T-helper 9 cell (primary cell): ENCODE results near the gene SLX4IP.

Experiments
- DNase-seq: peaks from one replicate; pipeline ENCODE4 v3.0.0-alpha.2; 2020

Gene SLX4IP

DNA sequence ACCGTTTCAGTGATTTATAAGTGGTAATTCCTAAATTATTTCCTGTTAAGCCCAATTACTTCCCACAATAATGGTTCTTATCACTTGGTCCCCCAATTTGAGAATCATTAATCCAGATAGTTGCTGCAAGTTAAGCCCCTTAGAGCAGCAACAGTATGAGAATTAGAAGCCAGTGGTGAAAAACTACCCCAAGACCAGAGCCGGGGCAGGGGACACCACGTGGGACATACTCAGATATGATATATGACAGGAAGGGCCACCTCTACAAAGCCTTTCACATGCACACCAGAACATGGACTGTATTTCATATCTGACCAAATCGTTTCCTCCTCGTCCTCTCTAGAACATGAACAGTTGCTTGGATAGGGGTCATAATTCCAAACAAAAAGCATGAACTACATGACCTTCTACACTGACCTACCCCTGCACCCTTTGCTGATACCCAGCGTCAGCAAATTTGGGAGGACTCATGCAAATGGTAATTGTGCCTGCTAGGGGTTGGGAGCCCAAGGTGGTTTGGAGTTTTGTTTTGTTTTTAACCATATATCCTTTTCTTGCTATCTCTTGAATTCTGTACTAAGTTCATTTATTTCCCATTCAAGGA is 234.8 kb downstream of the SLX4IP start:
- DNase-seq: no peak

DNA sequence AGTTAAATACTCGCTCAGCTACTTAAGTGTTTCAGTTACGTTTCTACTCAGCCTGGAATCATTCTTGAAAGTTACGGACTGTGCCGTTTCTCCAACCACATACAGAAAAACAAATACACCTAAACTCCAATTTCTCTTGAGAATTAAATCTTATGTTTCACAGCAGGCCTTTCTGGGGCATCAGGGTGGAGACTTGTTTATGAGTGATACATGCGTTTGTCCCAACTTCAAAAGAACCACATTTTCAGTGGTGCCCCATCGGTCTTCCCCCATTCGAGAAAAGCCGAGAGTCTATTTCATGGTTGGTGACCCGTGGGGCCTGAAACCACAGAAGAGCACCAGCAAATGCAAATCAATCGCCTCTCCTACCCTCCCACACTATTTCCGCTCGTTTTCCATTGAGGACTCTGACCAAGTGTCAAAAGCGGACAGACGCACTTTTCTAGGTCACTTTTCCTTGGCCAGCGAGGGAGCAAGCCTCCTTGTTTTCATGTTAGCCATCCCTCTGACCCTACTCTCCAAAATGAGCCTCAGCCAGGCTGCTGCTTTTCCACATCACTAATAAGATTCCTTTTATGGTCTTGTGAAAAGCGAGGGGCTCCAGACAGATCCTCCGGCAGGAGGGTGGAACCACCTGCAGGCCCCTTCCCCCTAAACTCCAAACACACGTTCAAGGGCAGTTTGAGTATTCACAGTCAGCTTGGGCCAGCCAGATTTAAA is 235.6 kb downstream of the SLX4IP start:
- no peak for DNase-seq

DNA sequence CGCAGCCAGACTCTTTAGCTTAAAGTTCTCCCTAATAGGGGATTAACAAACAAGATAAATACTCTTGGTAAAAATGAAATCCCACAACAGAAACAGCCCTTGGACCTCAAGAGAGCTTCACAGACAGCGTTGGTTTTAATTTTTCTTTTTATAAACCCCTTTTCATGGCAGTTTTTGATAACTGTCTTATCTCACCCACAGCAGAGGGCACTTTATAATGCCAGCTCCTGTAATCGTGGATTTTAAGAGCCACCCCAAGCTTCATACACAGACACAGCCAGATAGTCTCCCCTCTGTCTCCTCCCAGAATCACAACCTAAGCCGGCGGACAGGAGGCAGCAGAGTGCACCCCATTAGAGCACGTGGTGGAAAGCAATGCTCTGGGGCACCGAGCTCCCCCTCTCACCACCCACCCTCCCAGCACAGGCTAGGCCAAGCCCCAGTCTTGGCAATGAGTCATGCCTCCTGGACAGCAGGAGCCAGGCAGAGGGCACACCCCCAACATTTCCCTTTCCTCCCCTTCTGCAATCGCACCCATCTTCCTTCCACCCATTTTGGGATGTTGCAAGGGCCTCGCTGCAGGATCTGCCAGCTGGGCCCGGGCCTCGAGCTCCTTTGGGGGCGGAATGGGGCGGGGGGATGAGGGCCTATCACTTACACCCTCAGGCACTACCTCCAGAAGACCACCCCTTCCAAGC is 236.3 kb downstream of the SLX4IP start:
- no peak for DNase-seq

DNA sequence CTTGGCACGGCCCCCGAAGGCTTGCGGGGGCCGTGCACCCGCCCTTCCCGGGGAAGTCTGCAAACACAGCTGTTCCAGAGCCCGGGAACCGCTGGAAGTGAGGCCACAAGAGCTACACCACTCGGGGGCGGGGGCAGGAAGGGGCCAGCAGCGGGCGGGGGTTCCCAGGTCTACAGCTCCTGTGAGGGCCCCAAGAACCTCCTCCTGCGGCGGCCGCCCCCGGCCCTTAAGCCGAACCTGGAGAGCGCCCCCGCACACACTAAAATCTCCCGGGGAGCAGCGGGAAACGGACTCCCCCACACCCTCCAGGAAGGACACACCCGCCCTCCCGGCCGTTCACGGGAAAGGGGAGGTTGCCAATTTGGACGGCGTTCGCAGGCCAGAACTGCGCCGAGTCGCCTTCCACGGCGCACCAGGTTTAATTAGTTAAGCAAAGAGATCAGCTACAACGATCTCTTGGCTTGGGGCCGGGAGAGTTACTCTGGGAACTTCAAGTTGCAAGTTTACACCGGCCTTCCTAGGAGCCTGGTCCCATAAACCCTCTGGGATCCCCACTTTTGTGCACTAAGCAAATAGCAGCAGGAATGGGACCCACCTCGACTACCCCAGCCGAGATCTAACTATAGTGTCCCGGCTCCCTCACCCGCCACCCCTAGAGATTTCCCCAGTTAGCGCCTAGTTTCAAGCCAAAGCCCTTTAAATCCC is 237.0 kb downstream of the SLX4IP start:
- no peak for DNase-seq

DNA sequence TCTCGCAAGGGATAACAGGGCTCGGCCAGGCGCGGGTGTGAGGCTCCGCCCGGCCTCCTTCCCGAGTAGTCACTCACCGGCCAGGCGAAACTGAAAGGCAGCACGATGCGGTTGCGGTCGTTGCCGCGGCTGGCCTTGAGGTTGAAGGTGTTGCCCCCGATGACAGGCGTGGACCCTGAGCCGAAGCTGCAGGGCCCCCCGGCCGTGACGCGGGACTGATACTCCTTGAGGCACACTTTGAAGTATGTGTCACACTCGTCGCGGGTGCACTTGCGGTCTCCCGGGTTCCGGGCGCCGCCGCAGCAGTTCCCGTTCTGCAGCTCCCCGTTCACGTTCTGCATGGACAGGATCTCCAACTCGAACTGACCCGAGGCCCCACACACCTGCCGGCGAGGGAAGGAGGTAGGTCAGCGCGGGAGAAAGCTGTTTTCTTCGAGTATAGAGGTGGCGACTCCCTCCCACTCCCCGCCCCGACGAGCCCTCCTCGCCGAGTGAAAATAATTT is 237.6 kb downstream of the SLX4IP start:
- peak; percentile 6 for DNase-seq

DNA sequence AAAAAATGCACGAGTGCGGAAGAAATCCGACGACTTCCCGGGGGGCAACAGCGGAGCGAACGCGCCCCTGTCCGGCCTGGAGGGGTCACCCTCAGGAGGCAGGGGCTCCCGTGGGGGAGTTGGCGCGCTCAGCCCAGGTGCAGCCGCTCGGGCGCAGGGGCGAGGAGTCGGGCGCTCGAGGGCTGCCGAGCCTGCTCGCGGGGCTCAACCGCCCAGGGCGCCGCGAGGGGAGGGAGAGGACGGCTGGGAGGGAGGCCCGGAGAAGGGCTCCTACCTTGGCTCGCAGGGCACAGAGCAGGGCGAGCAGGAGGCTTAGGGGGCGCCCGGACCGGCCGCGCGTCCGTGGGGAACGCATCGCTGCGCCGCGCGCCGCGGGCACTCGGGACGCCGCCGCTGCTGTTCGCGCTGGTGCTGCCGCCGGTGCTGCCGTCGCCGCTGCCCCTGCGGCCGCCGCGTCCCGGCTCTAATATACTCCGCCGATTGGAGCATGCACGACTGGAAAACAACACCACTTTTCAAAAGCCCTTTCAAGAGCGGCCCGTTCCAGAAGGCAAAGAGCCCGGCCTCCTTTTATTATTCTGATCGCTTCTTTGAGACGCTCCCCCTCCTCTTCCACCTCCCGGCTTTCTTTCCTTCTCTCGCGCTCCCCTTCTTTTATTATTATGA is 238.2 kb downstream of the SLX4IP start:
- DNase-seq: no peak

DNA sequence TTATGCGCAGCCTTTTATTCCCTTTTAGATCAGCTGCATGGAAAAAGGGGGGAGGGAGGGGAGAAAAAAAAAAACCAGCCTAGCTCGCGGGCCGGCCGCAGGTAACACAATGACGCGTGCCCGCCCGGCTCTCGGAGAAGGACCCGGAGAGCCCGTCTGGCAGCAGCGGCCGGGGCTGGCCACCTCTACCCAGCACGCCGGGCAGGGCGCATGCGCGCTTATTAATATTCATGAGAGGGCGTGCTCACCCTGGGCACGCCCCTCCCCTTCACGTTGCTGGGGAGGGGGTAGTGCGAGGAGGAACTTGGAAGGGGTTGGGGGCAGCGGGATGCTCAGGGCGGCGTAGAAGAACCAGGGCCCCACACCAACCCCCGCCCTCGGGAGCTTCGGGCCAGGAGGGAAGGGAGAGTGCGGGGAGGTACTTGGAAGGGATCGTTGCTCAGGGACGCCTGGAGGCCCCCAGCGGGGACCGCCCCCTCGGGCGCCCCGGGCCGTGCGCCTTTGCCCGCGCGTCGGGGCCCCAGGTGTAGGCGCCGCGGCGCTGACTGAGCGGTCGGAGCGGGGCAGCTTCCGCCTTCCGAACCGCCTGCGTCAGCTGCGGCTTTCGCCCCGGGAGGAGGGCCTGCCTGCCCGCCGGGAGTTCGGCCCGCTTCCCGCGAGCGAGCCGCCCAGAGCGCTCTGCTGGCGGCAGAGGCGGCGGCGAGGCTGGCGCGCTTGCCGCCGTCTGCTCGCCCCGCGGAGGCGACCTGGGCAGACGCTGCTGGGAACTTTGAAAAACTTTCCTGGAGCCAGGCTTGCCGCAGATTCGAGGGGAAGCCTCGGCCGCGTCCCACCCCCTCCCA is 239.0 kb downstream of the SLX4IP start, which contains the start of gene JAG1:
Gene JAG1 (minus strand): TSS at position 158 of the 842 bp plus-strand sequence. CDS start 469 bp downstream, outside the sequence.
- peak; percentile 31 for DNase-seq

DNA sequence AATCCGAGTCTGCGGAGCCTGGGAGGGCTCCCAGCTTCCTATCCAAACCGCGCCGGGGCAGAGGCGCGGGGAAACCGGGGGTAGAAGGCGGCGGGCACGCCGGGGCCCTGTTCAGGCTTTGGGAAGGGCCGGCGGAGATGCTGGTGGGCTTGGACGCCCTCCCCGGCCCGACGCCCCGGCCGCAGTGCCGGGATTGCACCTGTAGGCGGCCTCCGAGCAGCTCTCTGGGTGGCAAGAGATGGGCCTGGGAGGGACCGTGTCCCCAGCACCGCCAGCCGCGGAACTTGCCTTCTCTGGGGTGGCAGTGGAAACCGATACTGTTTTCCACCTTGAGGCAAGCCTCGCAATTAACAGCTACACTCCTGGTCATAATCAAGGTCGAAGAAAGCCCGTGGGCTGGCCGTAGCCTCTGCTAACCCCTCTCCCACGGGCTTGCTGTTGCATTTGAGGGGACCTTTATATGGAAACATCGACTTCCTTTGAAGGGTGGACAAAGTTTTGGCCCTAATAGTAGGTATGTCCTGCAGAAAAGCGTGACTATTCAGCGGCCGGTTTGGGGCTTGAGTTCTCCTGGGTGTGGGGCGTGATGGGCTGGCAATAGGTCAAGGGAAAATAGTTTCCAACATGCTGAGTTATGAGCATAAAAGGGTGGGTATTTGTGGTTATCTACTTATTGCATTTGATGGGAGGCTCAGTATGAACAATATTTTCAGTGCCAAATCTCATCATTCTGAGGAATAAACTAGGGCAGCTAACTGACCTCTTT is 239.8 kb downstream of the SLX4IP start:
- DNase-seq: no peak

DNA sequence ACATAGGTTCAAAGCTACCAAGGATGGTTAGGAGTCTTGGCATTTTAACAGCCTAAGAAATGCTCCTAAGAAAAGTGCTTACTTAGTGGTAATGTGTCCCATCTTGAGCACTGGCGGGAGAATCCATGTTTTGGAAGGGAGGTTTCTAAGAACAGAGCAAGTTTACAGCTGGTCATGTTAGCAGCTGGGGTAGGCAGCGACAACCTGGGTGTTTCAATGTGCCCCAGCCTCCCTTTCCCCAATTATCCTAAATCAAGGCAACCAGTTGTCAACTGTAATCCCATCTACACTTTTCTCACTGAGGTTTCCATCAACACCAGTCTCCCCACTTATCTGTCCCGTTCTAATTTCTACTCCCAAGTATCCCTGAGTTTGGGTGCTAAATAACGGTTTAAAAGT is 240.3 kb downstream of the SLX4IP start:
- DNase-seq: no peak

DNA sequence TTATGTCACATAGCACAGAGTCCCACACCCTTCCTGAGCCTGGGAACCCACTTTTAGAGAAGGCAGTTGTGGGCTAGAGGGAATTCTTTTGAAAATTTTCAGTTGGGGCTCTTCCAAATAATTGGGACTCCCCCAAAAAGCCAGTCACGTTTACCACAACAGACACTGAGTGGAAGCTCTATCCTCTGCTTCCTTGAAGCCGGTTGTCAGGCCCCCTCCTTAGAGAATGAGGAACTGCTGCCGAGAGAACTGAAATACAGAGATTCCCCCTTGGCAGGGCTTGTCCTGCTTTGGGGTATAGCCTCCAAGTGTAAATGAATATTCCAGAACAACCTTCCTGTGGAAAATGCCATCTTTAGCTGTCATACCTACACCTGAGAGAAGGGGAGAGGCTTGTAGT is 241.4 kb downstream of the SLX4IP start:
- no peak for DNase-seq
